Measurements from ENCODE around the gene ACAD11. TPM values are rescaled to one million over a fixed set of nuclear protein-coding genes. Genes with fewer than 3 reads are reported as not detected.

ACAD11 gene
- total RNA-seq, 1 experiment from 2014 or later: 12.6 TPM

DNA sequence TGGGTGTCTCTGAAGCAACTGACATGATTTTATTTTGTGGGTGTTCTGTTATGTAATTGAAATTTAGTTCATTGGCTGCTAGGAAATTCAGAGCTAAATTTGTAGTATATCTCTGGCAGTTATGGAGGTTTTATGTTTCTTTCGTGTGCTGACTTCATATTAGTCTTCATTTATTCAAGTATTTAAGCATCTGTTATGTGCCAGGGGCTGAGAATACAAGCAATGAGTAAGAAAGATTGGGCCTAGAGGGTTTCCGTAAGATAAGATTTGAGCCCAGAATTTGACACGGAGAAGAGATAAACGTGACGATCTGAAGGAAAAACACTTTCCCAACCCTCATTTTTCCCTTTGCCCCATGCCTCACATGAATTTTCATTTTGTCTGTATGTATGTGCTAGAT is 137.7 kb downstream of the ACAD11 start:
- DNase-seq (ENCODE audit: low read depth, low spot score) (no peak), ATAC-seq (no peak)
- intact Hi-C loops (cut with micrococcal nuclease): no loop called here
- no peak overlapping the region for H3K4me3 ChIP-seq (replicated peaks in 1 of 2; ENCODE audit: low read depth in 1 of 2, low read length in 2 of 2)
- no peaks in the 10 kb centered on the region for H3K79me2 ChIP-seq (ENCODE audit: insufficient read depth, low read length)
- H3K9ac ChIP-seq (ENCODE audit: low read length): no peak overlapping the region
- no peak overlapping the region for H2AFZ ChIP-seq (ENCODE audit: low read depth, low read length, poor library complexity, severe bottlenecking)
- H3K27me3 ChIP-seq (ENCODE audit: insufficient read depth, low read length): no peaks in the 10 kb centered on the region
- H3K36me3 ChIP-seq (ENCODE audit: control insufficient read depth in 1 of 2, insufficient read depth in 2 of 2, low read length in 2 of 2): peaks cover 0 to 11% of the 10 kb centered on the region in 2 experiments; a peak in 2 of 4 replicates
- no peak overlapping the region for H3K4me2 ChIP-seq (ENCODE audit: low read length)
- BruUV-seq (replicated peaks): no TSS peak
- TF ChIP-seq FOSL1 (IDR thresholded peaks at IDR 0.05; ENCODE audit: low read depth) (no peak), ZNF274 (IDR thresholded peaks at IDR 0.05; ENCODE audit: low read depth, low read length) (no peak), ZFX (IDR thresholded peaks at IDR 0.05) (no peak), EZH2 (IDR thresholded peaks at IDR 0.05) (no peak), CBX3 (IDR thresholded peaks at IDR 0.05; ENCODE audit: low read depth) (no peak), POLR2A (IDR thresholded peaks at IDR 0.05; ENCODE audit: borderline replicate concordance, extremely low read depth, insufficient read depth, insufficient read length) (no peak), ELF1 (IDR thresholded peaks at IDR 0.05; ENCODE audit: borderline replicate concordance, low read depth) (no peak), SRF (IDR thresholded peaks at IDR 0.05; ENCODE audit: low read depth) (no peak), CEBPB (IDR thresholded peaks at IDR 0.05; ENCODE audit: low read depth) (no peak)
- TF ChIP-seq, protein P1, sequence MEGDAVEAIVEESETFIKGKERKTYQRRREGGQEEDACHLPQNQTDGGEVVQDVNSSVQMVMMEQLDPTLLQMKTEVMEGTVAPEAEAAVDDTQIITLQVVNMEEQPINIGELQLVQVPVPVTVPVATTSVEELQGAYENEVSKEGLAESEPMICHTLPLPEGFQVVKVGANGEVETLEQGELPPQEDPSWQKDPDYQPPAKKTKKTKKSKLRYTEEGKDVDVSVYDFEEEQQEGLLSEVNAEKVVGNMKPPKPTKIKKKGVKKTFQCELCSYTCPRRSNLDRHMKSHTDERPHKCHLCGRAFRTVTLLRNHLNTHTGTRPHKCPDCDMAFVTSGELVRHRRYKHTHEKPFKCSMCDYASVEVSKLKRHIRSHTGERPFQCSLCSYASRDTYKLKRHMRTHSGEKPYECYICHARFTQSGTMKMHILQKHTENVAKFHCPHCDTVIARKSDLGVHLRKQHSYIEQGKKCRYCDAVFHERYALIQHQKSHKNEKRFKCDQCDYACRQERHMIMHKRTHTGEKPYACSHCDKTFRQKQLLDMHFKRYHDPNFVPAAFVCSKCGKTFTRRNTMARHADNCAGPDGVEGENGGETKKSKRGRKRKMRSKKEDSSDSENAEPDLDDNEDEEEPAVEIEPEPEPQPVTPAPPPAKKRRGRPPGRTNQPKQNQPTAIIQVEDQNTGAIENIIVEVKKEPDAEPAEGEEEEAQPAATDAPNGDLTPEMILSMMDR (IDR thresholded peaks at IDR 0.05 in 2 of 3, conservative IDR thresholded peaks at IDR 0.05 in 1 of 3; ENCODE audit: borderline replicate concordance in 1 of 3, insufficient read depth in 1 of 3, low read depth in 2 of 3, low read length in 2 of 3): no peak
- H4K20me1 ChIP-seq (ENCODE audit: insufficient read depth): no peaks in the 10 kb centered on the region
- no peaks in the 10 kb centered on the region for H3K4me1 ChIP-seq (ENCODE audit: control insufficient read depth in 1 of 2, insufficient read depth in 2 of 2, low read length in 2 of 2)
- CTCF ChIA-PET: interaction anchor here (2.2 kb wide), 1 partner anchor 14 kb away, joined by 8 read pairs; no protein-coding TSS in a partner anchor
- H3K27ac ChIP-seq (ENCODE audit: low read depth, low read length): no peak overlapping the region
- no peaks in the 10 kb centered on the region for H3K9me2 ChIP-seq (ENCODE audit: insufficient read depth)
- H3K9me3 ChIP-seq (ENCODE audit: control insufficient read depth in 1 of 2, insufficient read depth in 1 of 2, low read depth in 1 of 2, low read length in 2 of 2): no peaks in the 10 kb centered on the region
- RAD21 ChIA-PET (ENCODE audit: low non-redundant PET in 1 of 2, low total read pairs in 2 of 2, uncharacterized antibody in 2 of 2, unreplicated experiment in 2 of 2): no interaction called here
- POLR2A ChIA-PET: no interaction called here

- no peak for ATAC-seq
- BruUV-seq (replicated peaks): no TSS peak
Observed at GRCh38 chr3:132519914-132520313, 139.7 kb downstream of the ACAD11 start.

More at GRCh38 chr3:132519914-132520313, 139.7 kb downstream of the ACAD11 start:
- no peak for DNase-seq (ENCODE audit: low read depth, low spot score)
- Histone ChIP-seq H3K4me3 (replicated peaks in 1 of 2; ENCODE audit: low read depth in 1 of 2, low read length in 2 of 2) (no peak overlapping the region), H3K4me2 (ENCODE audit: low read length) (no peak overlapping the region), H3K4me1 (ENCODE audit: control insufficient read depth in 1 of 2, insufficient read depth in 2 of 2, low read length in 2 of 2) (no peaks in the 10 kb centered on the region), H3K9me2 (ENCODE audit: insufficient read depth) (no peaks in the 10 kb centered on the region), H3K9me3 (ENCODE audit: control insufficient read depth in 1 of 2, insufficient read depth in 1 of 2, low read depth in 1 of 2, low read length in 2 of 2) (no peaks in the 10 kb centered on the region), H3K27ac (ENCODE audit: low read depth, low read length) (no peak overlapping the region), H3K36me3 (ENCODE audit: control insufficient read depth in 1 of 2, insufficient read depth in 2 of 2, low read length in 2 of 2) (peaks cover 3 to 7% of the 10 kb centered on the region in 2 experiments; a peak in 1 of 4 replicates), H4K20me1 (ENCODE audit: insufficient read depth) (no peaks in the 10 kb centered on the region), H3K9ac (ENCODE audit: low read length) (no peak overlapping the region), H3K79me2 (ENCODE audit: insufficient read depth, low read length) (no peaks in the 10 kb centered on the region), H3K27me3 (ENCODE audit: insufficient read depth, low read length) (no peaks in the 10 kb centered on the region), H2AFZ (ENCODE audit: low read depth, low read length, poor library complexity, severe bottlenecking) (no peak overlapping the region)
- intact Hi-C loops (cut with micrococcal nuclease): no loop called here
- TF ChIP-seq SIN3A (IDR thresholded peaks at IDR 0.05; ENCODE audit: low read depth) (no peak), ZNF274 (IDR thresholded peaks at IDR 0.05; ENCODE audit: low read depth, low read length) (no peak), YY1 (IDR thresholded peaks at IDR 0.05; ENCODE audit: extremely low read depth, insufficient replicate concordance, low read depth, low read length) (no peak), CBX3 (IDR thresholded peaks at IDR 0.05; ENCODE audit: low read depth) (no peak), ZFX (IDR thresholded peaks at IDR 0.05) (no peak)
- POLR2A ChIA-PET: no interaction called here
- RAD21 ChIA-PET (ENCODE audit: low non-redundant PET in 1 of 2, low total read pairs in 2 of 2, uncharacterized antibody in 2 of 2, unreplicated experiment in 2 of 2): no interaction called here
- CTCF ChIA-PET: interaction anchor here (2.2 kb wide), 1 partner anchor 16 kb away, joined by 8 read pairs; no protein-coding TSS in a partner anchor

Data from HCT116 (cell line).